DLD1 (cell line): Measurements from ENCODE around the gene TRIM59.

ENCODE experiments used
- in situ Hi-C: cut with HindIII; loops from 2 replicates; pipeline ENCODE4 v1.10.0; 2017; ENCODE audit warnings: low sequenced_read_pairs

The TRIM59 gene

GRCh38 chr3:160449636-160450598, at the start of gene TRIM59:
Gene TRIM59, minus strand, starts transcription at chr3:160449786. Its CDS starts 10,603 bp downstream, at chr3:160439183.
- in situ Hi-C loops: no loop called here

- in situ Hi-C loops: no loop called here
These were observed 48.6 kb upstream of the TRIM59 start for GRCh38 chr3:160498202-160498601.

GRCh38 chr3:160490166-160490565, 40.6 kb upstream of the TRIM59 start:
- in situ Hi-C loops: no loop called here

- in situ Hi-C loops: no loop called here
These were observed 36.9 kb upstream of the TRIM59 start for GRCh38 chr3:160486459-160486869.

- in situ Hi-C loops: no loop called here
These were observed 33.2 kb upstream of the TRIM59 start for GRCh38 chr3:160482796-160483195.

GRCh38 chr3:160481856-160482255, 32.3 kb upstream of the TRIM59 start:
- in situ Hi-C loops: no loop called here

- in situ Hi-C loops: no loop called here
These were observed 31.3 kb upstream of the TRIM59 start for GRCh38 chr3:160480931-160481330.

- in situ Hi-C loops: no loop called here
These were observed 29.8 kb upstream of the TRIM59 start for GRCh38 chr3:160479376-160479775.

- in situ Hi-C loops: no loop called here
These were observed 28.8 kb upstream of the TRIM59 start for GRCh38 chr3:160478338-160478737.

GRCh38 chr3:160477750-160478149, 28.2 kb upstream of the TRIM59 start:
- in situ Hi-C loops: no loop called here

GRCh38 chr3:160475884-160476283, 26.3 kb upstream of the TRIM59 start:
- in situ Hi-C loops: no loop called here

- in situ Hi-C loops: no loop called here
These were observed 25.6 kb upstream of the TRIM59 start for GRCh38 chr3:160475153-160475552.

- in situ Hi-C loops: no loop called here
These were observed 24.8 kb upstream of the TRIM59 start for GRCh38 chr3:160474416-160474838.

GRCh38 chr3:160473978-160474377, 24.4 kb upstream of the TRIM59 start:
- in situ Hi-C loops: no loop called here

- in situ Hi-C loops: no loop called here
These were observed 23.6 kb upstream of the TRIM59 start for GRCh38 chr3:160473221-160473620.

- in situ Hi-C loops: no loop called here
These were observed 22.8 kb upstream of the TRIM59 start for GRCh38 chr3:160472344-160472743.

- in situ Hi-C loops: no loop called here
These were observed 22.3 kb upstream of the TRIM59 start for GRCh38 chr3:160471892-160472291.

- in situ Hi-C loops: no loop called here
These were observed 20.6 kb upstream of the TRIM59 start for GRCh38 chr3:160470181-160470580.

GRCh38 chr3:160464971-160465370, 15.4 kb upstream of the TRIM59 start:
- in situ Hi-C loops: no loop called here

- in situ Hi-C loops: no loop called here
These were observed 14.7 kb upstream of the TRIM59 start for GRCh38 chr3:160464321-160464720.

- in situ Hi-C loops: no loop called here
These were observed 10.4 kb upstream of the TRIM59 start for GRCh38 chr3:160460033-160460432.

- in situ Hi-C loops: no loop called here
These were observed 9.9 kb upstream of the TRIM59 start for GRCh38 chr3:160459450-160459970.
